ENCODE results near the gene LHCGR. TPM values are rescaled to one million over a fixed set of nuclear protein-coding genes. Genes with fewer than 3 reads are reported as not detected.

The LHCGR gene
- total and polyA plus RNA-seq, 2 of the 13 experiments (the other 11 are each of a cell fraction or from before 2014, with no cell fraction given) = not detected

- in situ Hi-C loops (cut with HindIII; ENCODE audit: extremely low pct_ligation_motif_present, low pct_unique_long_range_greater_than_20kb) (loop anchor here (10.0 kb wide), 1 partner anchor 119 kb away; no protein-coding TSS in a partner anchor), intact Hi-C loops (cut with micrococcal nuclease; ENCODE audit: unreplicated experiment) (no loop called here)
- POLR2A ChIA-PET = no interaction called here
- FAIRE-seq (no peak), DNase-seq (ENCODE audit: low spot score) (no peak), ATAC-seq (no peak)
- 0% methylated on average over 2 of the region's 2 CpGs for WGBS (ENCODE audit: low lambda C conversion rate)
- H3K4me1 ChIP-seq (ENCODE audit: insufficient read depth, low read length) = no peaks in the 10 kb centered on the region
- H3K79me2 ChIP-seq (ENCODE audit: insufficient read depth, low read length) = no peaks in the 10 kb centered on the region
- CTCF ChIA-PET (ENCODE audit: low intra/inter-chr PET ratio, low total read pairs) = no interaction called here
- no peak overlapping the region for H3K27ac ChIP-seq (ENCODE audit: extremely low read length, insufficient read depth, low read length)
- no peak overlapping the region for H3K9ac ChIP-seq (ENCODE audit: insufficient read depth, low read depth, low read length)
- H4K20me1 ChIP-seq (ENCODE audit: insufficient read depth, low read length) = no peaks in the 10 kb centered on the region
- TF ChIP-seq ZNF367 (CRISPR knock-in tag; IDR thresholded peaks at IDR 0.05; ENCODE audit: borderline replicate concordance) = no peak
- no peak for TF ChIP-seq ZNF546 (CRISPR knock-in tag; conservative IDR thresholded peaks at IDR 0.05)
- no peak for TF ChIP-seq MIER2 (CRISPR knock-in tag; IDR thresholded peaks at IDR 0.05)
- no peak for TF ChIP-seq ZNF878 (CRISPR knock-in tag; IDR thresholded peaks at IDR 0.05)
- TF ChIP-seq RBM39 (IDR thresholded peaks at IDR 0.05; ENCODE audit: low read depth, low read length, poor library complexity, severe bottlenecking) = no peak
- no peak for TF ChIP-seq ZNF646 (CRISPR knock-in tag; IDR thresholded peaks at IDR 0.05)
- no peak for TF ChIP-seq ZBTB46 (CRISPR knock-in tag; IDR thresholded peaks at IDR 0.05; ENCODE audit: borderline replicate concordance)
- TF ChIP-seq ZNF775 (CRISPR knock-in tag; IDR thresholded peaks at IDR 0.05; ENCODE audit: borderline replicate concordance) = no peak
- no peak for TF ChIP-seq ZFP36 (IDR thresholded peaks at IDR 0.05; ENCODE audit: borderline replicate concordance, low read depth, low read length, partially characterized antibody)
- TF ChIP-seq ATF1 (CRISPR knock-in tag; IDR thresholded peaks at IDR 0.05) = no peak
- TF ChIP-seq SUZ12 (IDR thresholded peaks at IDR 0.05; ENCODE audit: low read depth, low read length) = no peak
- TF ChIP-seq MBD4 (IDR thresholded peaks at IDR 0.05; ENCODE audit: borderline replicate concordance, low read length) = no peak
- TF ChIP-seq RFX3 (CRISPR knock-in tag; IDR thresholded peaks at IDR 0.05) = no peak
- no peak for TF ChIP-seq ZNF414 (CRISPR knock-in tag; IDR thresholded peaks at IDR 0.05)
- no peak overlapping the region for H2AFZ ChIP-seq (ENCODE audit: low read length)
- no peak overlapping the region for H3K4me2 ChIP-seq (ENCODE audit: low read depth, low read length)
- H3K4me3 ChIP-seq (replicated peaks in 1 of 3; ENCODE audit: insufficient read depth in 1 of 3, low read depth in 2 of 3, low read length in 3 of 3) = no peak overlapping the region
- H3K36me3 ChIP-seq (replicated peaks in 1 of 2; ENCODE audit: control insufficient read depth in 1 of 2, insufficient read depth in 2 of 2, low read length in 2 of 2) = no peaks in the 10 kb centered on the region
- BruUV-seq (replicated peaks) = no TSS peak
- H3K27me3 ChIP-seq (ENCODE audit: control insufficient read depth in 1 of 2, insufficient read depth in 2 of 2, low read length in 2 of 2) = peaks cover 0 to 4% of the 10 kb centered on the region in 2 experiments; a peak in 1 of 5 replicates
- no peaks in the 10 kb centered on the region for H3K9me3 ChIP-seq (ENCODE audit: low read length)
Observed at GRCh38 chr2:48724278-48724677, 31.2 kb downstream of the LHCGR start.

Measured in HepG2 (cell line).